KG1 (cell line): Measurements from ENCODE around the gene CD4.
"Not testable (repeated sequence)": the region's sequence is repeated elsewhere in the genome, so short reads cannot be mapped to it uniquely, and the experiment has no call there.

Experiments
- DNase-seq: peaks from one replicate; lab custom pipeline; 2025; lab: John Stamatoyannopoulos, UW

CD4 gene

GRCh38 chr12:6788972-6789924 lies at the start of gene CD4:
CD4 (plus strand) TSS chr12:6789528; CDS start chr12:6800139, 10,611 bp downstream.
- no peak for DNase-seq

GRCh38 chr12:6742080-6742479 lies 47.2 kb upstream of the CD4 start:
- DNase-seq, result not testable (repeated sequence)

- DNase-seq, result no peak
Measured at GRCh38 chr12:6742834-6743233, 46.5 kb upstream of the CD4 start.

DNA sequence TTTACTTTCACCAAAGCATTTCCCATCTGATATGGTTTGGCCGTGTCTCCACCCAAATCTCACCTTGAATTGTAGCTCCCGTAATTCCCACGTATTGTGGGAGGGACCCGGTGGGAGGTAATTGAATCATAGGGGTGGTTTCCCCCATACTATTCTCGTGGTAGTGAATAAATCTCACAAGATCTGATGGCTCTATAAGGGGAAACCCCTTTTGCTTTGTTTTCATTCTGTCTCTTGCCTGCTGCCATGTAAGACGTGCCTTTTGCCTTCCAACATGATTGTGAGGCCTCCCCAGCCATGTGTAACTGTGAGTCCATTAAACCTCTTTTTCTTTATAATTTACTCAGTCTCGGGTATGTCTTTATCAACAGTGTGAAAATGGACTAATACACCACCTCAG lies 46.0 kb upstream of the CD4 start:
- not testable (repeated sequence) for DNase-seq

- peak; percentile 41 for DNase-seq
Measured at GRCh38 chr12:6745741-6746525, 43.4 kb upstream of the CD4 start.

DNA sequence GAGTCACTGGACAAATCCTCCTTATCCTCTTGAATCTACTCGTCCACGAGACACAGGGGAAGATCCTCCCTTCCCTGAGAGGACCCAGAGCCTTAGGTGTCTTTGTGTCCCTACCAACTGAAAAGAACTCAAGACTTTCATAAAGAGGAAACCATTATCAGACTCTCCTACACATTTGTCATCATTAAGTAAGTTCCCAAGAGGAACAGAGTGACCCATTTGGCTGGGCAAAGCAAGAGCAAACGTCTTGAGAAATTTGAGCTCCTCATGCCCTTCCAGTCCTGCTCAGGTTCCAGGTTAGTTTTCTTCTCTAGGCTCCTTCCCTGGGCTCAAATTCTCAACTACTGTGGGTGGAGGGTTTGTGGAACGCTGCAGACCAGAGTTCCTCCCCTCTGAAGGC lies 42.1 kb upstream of the CD4 start:
- DNase-seq, result no peak

- no peak for DNase-seq
Measured at GRCh38 chr12:6748761-6749160, 40.6 kb upstream of the CD4 start.

DNA sequence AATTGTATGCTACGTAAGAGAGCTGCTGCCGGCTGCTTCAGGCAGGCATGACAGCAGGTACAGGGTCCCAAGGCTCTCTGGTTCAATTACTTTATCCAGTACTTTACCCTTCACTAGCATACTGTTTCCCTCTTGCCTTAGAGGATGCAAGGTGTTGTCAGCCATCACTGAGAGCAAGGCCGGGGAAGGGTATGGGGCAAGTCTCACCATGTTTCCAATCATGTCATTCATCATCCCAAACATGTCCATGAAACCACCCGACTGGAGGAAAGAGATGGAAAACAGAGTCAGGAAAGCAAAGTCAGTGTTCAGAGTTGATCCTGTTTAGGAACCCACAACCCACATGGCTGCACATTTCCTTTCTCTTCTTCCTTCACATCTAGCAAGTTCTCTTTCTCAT lies 38.8 kb upstream of the CD4 start:
- no peak for DNase-seq

- no peak for DNase-seq
Measured at GRCh38 chr12:6751767-6752166, 37.6 kb upstream of the CD4 start.

DNA sequence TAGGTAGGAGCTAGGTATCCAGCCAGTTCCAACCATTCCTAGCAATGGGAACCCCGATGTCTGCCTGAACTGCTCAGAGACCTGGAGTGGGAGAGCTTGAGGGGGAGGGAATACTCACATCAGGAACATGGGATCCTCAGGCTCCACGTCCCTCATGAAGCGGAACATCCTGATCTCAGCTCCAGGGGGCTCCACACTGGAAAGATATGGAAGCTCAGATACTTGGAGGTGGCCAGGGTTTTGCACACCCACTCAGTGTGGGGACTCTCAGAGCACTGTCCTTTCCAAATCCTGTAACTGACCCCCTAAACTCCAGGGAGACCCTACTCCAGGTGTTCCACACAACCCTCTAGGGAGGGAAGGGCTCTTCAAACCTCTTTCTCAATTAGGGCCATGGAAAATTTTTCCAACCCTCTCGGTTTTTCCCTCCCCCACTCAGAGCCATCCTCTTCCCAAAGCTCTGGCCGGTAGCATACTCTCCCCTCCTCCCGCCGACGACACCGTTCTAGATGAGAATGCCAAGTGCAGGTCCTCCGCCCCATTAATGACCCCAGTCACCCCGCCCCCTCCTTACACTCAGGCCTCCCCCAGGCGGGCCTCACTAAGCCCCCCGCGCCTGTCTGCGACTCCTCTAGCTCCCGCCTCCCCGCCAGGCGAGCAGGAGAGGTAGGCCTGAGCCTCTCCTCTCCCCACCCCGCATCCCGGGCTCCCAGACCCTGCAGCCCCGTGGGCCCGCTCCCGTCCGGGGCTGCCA lies 37.0 kb upstream of the CD4 start:
- DNase-seq, result no peak

GRCh38 chr12:6752921-6753771 lies 36.2 kb upstream of the CD4 start, which contains the start of gene MLF2:
MLF2 (minus strand) TSS chr12:6753141; CDS start chr12:6752334, 807 bp downstream.
- peak; percentile 94 for DNase-seq

DNA sequence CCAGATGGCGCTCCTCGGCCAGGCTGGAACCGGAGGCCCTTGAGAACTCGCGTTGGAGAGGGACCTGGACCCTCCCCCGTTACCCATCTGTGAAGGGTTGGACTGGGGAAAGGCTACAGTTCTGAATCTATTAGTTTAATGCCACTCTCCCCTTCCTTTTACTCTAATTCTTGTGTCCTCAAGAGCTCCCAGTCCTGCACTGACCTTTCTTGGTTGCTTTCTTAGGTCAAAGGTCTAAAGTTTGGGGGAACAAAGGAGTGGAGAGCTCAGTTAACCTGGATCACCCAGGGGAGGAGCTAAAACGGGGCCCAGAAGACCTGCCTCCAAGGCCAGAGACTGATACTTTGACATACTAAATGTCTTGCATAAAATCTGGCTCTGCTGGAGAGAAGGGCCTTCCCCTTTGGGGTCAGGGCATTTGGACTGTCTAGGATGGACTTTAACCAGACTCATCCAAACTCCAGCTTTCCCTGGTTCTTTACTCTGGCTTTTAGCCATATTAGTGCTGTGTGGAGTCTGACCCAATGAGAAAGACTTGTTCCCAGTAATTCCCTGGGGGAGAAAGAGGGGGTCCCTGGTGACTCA lies 35.5 kb upstream of the CD4 start:
- DNase-seq, result no peak

DNA sequence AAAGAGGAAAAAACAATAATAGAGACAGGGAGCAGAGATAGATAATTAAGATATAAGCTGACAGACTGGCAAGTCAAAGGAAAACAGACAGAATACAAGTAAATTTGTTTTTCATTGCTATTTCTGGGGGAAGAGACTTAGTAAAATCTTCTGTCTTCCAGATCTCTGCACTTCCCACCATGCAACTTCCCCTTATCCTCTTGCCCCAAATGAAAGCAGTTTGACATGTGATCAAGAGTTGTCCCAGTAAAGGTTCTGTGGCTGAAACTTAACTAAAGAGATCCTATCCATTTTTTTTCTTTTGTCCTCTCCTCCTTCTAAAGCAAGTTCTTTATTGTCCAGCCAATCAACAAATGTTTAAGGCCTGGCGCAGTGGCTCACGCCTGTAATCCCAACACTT lies 34.9 kb upstream of the CD4 start:
- no peak for DNase-seq

DNA sequence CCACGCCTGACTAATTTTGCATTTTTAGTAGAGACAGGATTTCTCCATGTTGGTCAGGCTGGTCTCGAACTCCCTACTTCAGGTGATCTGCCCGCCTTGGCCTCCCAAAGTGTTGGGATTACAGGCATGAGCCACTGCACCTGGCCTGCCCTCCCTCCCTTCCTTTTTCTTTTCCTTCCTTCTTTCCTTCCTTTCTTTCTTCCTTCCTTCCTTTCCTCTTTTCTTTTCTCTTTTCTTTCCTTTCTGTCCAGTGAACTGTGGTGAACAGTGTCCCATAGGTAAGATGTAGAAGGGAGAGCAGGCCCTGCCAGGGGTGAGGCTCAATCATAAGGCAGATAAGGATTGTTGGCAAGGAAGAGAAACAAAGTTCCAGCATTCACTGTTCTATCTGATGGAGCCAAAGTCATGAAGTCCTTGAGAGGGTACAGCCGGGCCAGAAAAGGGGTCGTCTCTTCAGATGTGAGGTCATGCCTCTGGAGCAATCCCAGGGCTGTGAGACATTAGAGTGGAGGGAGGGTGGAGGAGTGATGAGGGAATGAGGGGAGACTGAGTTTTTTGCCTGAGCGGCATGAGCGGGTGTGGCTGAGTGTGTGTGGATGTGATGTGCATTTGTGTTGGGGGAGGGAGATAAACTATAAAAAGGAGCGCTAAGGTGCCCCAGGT lies 32.2 kb upstream of the CD4 start:
- no peak for DNase-seq

GRCh38 chr12:6758506-6759095 lies 30.7 kb upstream of the CD4 start:
- no peak for DNase-seq

GRCh38 chr12:6759741-6760140 lies 29.6 kb upstream of the CD4 start:
- no peak for DNase-seq

GRCh38 chr12:6763380-6763779 lies 25.9 kb upstream of the CD4 start:
- DNase-seq, result no peak

DNA sequence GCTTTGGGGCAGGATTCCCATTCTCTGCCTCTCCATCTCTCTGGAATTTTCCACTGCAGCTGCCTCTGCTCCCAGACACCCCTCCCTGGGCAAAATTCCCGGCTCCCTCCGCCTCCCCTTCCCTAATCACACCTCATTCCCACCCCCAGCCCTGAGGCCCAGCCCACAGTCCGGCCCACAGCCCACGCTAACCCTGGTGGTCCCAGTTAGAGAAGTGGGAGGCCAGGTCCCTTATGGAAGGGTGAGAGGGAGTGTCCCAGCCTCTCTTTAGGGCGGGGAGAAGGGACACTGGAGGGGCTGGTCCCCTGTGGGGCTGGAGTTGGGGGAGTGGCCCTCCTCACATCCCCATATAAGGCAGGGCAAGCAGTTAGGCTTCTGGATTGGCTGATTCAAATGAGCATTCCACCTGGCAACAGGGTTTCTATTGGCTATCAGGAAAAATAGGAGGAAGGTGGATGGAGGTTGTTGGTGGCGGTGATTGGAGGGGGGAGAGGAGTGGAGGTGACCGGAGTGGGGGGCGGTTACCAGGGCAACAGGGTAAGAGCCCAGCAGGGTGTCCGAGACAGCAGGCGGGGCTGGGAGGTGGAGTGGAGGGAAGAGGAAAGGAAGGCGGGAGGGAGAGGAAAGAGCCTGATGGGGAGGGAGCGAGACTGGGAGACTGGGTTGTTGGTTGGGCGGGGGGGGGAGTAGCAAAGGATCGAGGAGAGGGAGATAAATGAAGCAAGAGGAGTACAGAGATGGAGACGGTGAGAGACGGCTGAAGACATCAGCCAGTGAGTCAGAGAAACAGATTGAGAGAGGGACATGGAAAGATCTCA lies 25.1 kb upstream of the CD4 start:
- no peak for DNase-seq

- no peak for DNase-seq
Measured at GRCh38 chr12:6765048-6765633, 24.2 kb upstream of the CD4 start.
